Ovary (tissue), 9 donors: Measurements from ENCODE around the gene OPRD1. TPM values are rescaled to one million over a fixed set of nuclear protein-coding genes. Genes with fewer than 3 reads are reported as not detected.
"Not testable (repeated sequence)": the region's sequence is repeated elsewhere in the genome, so short reads cannot be mapped to it uniquely, and the experiment has no call there.

Experiments used
- DNase-seq, 5 donors: peaks; one replicate each; pipeline ENCODE4 v3.0.0-alpha.2; 2019 to 2020
- H3K27ac ChIP-seq, 2 donors: fragments of 200-600 bp; one replicate each; pipeline versions ENCODE4 v1.5.1 to v1.8.0; 2019 to 2022
- H3K27me3 ChIP-seq: fragments of 200-600 bp; one replicate; pipeline ENCODE4 v1.8.0; 2022
- H3K36me3 ChIP-seq: fragments of 200-600 bp; sonication (generic); one replicate; pipeline ENCODE4 v1.5.1; 2019
- H3K4me1 ChIP-seq: one replicate; pipeline ENCODE4 v1.8.1; 2013; ENCODE audit warnings: mild to moderate bottlenecking, moderate library complexity; ENCODE audit not compliant: insufficient read depth
- H3K4me3 ChIP-seq: fragments of 200-600 bp; sonication (generic); one replicate; pipeline ENCODE4 v1.5.1; 2017
- H3K9me3 ChIP-seq, 2 donors: fragments of 200-600 bp in 1 of 2; sonication (generic) in 1 of 2; one replicate each; pipeline versions ENCODE4 v1.5.1 to v1.8.1; 2013 to 2019; ENCODE audit warnings: mild to moderate bottlenecking in 1 of 2, moderate library complexity in 1 of 2
- EP300 ChIP-seq: sonication (generic); formaldehyde crosslinking; IDR thresholded peaks from one replicate; pipeline ENCODE4 v1.6.1; 2017; ENCODE audit warnings: antibody characterized with exemption
- POLR2A ChIP-seq: fragments of 450-650 bp; IDR thresholded peaks from one replicate; pipeline ENCODE4 v1.6.1; 2017; ENCODE audit warnings: antibody characterized with exemption, mild to moderate bottlenecking, moderate library complexity
- WGBS, 3 donors: extraction: QIAGEN DNeasy Blood & Tissue Kit in 1 of 3; methylation state at CpG; one replicate each; pipeline versions ENCODE4 v1.1.5 to v1.1.7; 2013 to 2017; 5-methylcytosine and 5-hydroxymethylcytosine counted together
- intact Hi-C, 4 donors: fragments of 100-400 bp; cut with DNase I; formaldehyde crosslinking; loops; one replicate each; pipeline versions ENCODE4 v1.11.0 to v1.15.1; 2022 to 2023
- polyA plus RNA-seq, 2 donors: library from polyadenylated mRNA; stranded (reverse); fragments of 200-250 nt in 1 of 2; fragments of 350-450 nt in 1 of 2; fragmentation: Illumina TruSeq in 1 of 2; extraction: RNeasy Lipid Tissue Mini Kit (QIAGEN cat#74804) in 1 of 2; gene quantifications; one replicate each; pipeline ENCODE4 v1.2.3, GENCODE V29; 2013 to 2014
- total RNA-seq, 7 donors: library from RNA; depleted of rRNA in 2 of 7; stranded (reverse); fragments of >200 nt in 2 of 7; fragmentation: NEBNext Ultra II Directional in 3 of 7; extraction: Animal tissue kit (Norgen Biotek cat#: 25700) in 3 of 7; gene quantifications; one replicate each; pipeline versions ENCODE4 v1.1.0 to v1.2.4, GENCODE V29; 2016 to 2023
- TF ChIP-seq, protein P1 (sequence below), 3 donors: fragments of 450-650 bp in 2 of 3; fragments of 200-600 bp in 1 of 3; IDR thresholded peaks; one replicate each; pipeline versions ENCODE4 v1.5.1 to v1.8.0; 2016 to 2022; ENCODE audit warnings: antibody characterized with exemption in 3 of 3, mild to moderate bottlenecking in 1 of 3
- donor health status: DM: no; HTN: no; CAD: no; lungs with moderate emphysema.
- donor health status: DM: no; HTN: no; CAD: no.
- donor health status: Bipolar disorder and iron deficiency.
- donor health status: DM: yes; HTN: yes; CAD: no.
- donor health status: DM: no; HTN: no; CAD: no.
- donor health status: DM: yes; HTN: yes; CAD: no.

OPRD1 gene
- total and polyA plus RNA-seq, 9 donors, result 0.02 TPM; not detected in 8

GRCh38 chr1:28853093-28853742, 41.2 kb downstream of the OPRD1 start:
- no peak for DNase-seq

GRCh38 chr1:28854406-28854805, 42.4 kb downstream of the OPRD1 start:
- DNase-seq, H3K4me1 ChIP-seq, H3K27me3 ChIP-seq, H3K36me3 ChIP-seq, H3K4me3 ChIP-seq, intact Hi-C loops, H3K27ac ChIP-seq, H3K9me3 ChIP-seq: not testable (repeated sequence)
- WGBS, 3 donors, result 84 to 94% (median 88%) methylated on average over 7 of the region's 7 CpGs

More at GRCh38 chr1:28853093-28853742, 41.2 kb downstream of the OPRD1 start:
- no peak overlapping the region for H3K27ac ChIP-seq
- no peaks in the 10 kb centered on the region for H3K4me1 ChIP-seq
- no peaks in the 10 kb centered on the region for H3K9me3 ChIP-seq
- H3K27me3 ChIP-seq, result no peaks in the 10 kb centered on the region
- no peaks in the 10 kb centered on the region for H3K36me3 ChIP-seq
- 74 to 82% (median 76%) methylated on average over 3 of the region's 3 CpGs for WGBS, 3 donors
- no peak for TF ChIP-seq POLR2A
- no peak for TF ChIP-seq EP300
- TF ChIP-seq, protein P1, sequence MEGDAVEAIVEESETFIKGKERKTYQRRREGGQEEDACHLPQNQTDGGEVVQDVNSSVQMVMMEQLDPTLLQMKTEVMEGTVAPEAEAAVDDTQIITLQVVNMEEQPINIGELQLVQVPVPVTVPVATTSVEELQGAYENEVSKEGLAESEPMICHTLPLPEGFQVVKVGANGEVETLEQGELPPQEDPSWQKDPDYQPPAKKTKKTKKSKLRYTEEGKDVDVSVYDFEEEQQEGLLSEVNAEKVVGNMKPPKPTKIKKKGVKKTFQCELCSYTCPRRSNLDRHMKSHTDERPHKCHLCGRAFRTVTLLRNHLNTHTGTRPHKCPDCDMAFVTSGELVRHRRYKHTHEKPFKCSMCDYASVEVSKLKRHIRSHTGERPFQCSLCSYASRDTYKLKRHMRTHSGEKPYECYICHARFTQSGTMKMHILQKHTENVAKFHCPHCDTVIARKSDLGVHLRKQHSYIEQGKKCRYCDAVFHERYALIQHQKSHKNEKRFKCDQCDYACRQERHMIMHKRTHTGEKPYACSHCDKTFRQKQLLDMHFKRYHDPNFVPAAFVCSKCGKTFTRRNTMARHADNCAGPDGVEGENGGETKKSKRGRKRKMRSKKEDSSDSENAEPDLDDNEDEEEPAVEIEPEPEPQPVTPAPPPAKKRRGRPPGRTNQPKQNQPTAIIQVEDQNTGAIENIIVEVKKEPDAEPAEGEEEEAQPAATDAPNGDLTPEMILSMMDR (IDR thresholded peaks at IDR 0.05), result no peak
- intact Hi-C loops, result no loop called here
- H3K4me3 ChIP-seq, result no peak overlapping the region

DNA sequence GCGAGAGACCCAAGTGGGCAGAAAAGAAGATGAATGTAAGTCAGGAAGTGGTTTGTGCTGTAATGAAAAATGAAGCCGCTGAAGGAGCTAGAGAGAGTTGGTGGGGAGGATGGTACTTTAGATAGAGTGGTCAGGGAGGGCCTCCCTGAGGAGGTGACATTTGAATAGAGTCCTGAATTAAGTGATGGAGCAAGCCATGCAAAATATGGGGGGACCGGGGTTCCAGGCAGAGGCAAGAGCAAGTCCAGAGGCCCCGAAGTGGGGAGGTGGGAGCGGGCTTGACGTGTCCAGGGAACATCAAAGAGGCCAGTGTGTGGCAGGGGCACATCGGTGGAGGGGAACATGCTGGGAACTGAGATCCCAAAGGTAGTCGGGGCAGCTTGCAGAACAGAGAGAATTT, 43.1 kb downstream of the OPRD1 start:
- Histone ChIP-seq H3K27me3 (no peaks in the 10 kb centered on the region), H3K4me3 (no peak overlapping the region), H3K27ac (no peak overlapping the region), H3K9me3 (no peaks in the 10 kb centered on the region), H3K4me1 (no peaks in the 10 kb centered on the region), H3K36me3 (no peaks in the 10 kb centered on the region)
- no peak for TF ChIP-seq POLR2A
- TF ChIP-seq, protein P1 (IDR thresholded peaks at IDR 0.05), result no peak
- no peak for TF ChIP-seq EP300
- intact Hi-C loops, result no loop called here
- 54 to 68% (median 55%) methylated on average over 8 of the region's 8 CpGs for WGBS, 3 donors
- DNase-seq, result no peak

DNA sequence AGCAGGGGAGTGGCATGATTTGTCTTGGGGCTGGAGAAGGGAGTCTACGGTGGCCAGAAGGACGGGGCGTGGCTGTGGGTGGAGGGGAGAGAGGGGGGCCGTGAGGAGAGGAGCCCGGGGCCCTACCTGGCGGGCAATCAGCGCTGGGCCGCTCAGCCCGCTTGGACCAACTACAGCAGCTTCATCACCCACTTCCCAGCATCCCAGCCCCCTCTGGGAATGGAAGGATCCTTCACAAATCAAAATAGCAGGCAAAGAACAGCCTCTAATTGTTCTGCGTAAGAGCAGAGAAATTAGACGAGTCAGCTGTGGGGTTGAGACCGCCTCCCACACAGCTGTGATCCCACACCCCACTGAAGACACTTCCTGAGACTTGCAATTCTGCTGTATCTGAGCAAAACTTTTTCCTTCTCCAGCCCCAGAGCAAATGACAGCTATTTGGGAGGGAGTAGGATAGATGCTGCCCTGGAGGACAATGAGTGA, 43.5 kb downstream of the OPRD1 start:
- no peak for DNase-seq
- Histone ChIP-seq H3K27me3 (no peaks in the 10 kb centered on the region), H3K36me3 (no peaks in the 10 kb centered on the region), H3K4me1 (no peaks in the 10 kb centered on the region), H3K9me3 (no peaks in the 10 kb centered on the region), H3K4me3 (no peak overlapping the region), H3K27ac (no peak overlapping the region)
- WGBS, 3 donors, result 5 to 7% (median 7%) methylated on average over 12 of the region's 12 CpGs
- intact Hi-C loops, result no loop called here
- TF ChIP-seq POLR2A, result no peak
- TF ChIP-seq, protein P1 (IDR thresholded peaks at IDR 0.05), result no peak
- TF ChIP-seq EP300, result no peak

GRCh38 chr1:28855969-28856368, 44.0 kb downstream of the OPRD1 start:
- DNase-seq, result no peak

More at GRCh38 chr1:28855969-28856368, 44.0 kb downstream of the OPRD1 start:
- H3K27ac ChIP-seq, result no peak overlapping the region
- 49 to 63% (median 56%) methylated on average over 7 of the region's 7 CpGs for WGBS, 3 donors
- H3K27me3 ChIP-seq, result no peaks in the 10 kb centered on the region
- no peak overlapping the region for H3K4me3 ChIP-seq
- intact Hi-C loops, result no loop called here
- H3K36me3 ChIP-seq, result no peaks in the 10 kb centered on the region
- TF ChIP-seq POLR2A (no peak), EP300 (no peak)
- TF ChIP-seq, protein P1 (IDR thresholded peaks at IDR 0.05), result no peak
- H3K9me3 ChIP-seq, result no peaks in the 10 kb centered on the region
- no peaks in the 10 kb centered on the region for H3K4me1 ChIP-seq
